H9 (cell line): ENCODE data around the gene AP2A2. TPM values are rescaled to one million over a fixed set of nuclear protein-coding genes. Genes with fewer than 3 reads are reported as not detected.

ENCODE experiments used
- DNase-seq: peaks from one replicate; pipeline ENCODE4 v3.0.0-alpha.2; 2017
- H2AFZ ChIP-seq: one replicate; pipeline ENCODE4 v1.6.1; 2013; ENCODE audit warnings: mild to moderate bottlenecking, low read length, control low read depth, moderate library complexity
- H2AK5ac ChIP-seq: 2 replicates; pipeline ENCODE4 v1.6.1; 2013; ENCODE audit warnings: low read length, control low read depth, mixed read lengths; ENCODE audit not compliant: insufficient read length
- H2BK120ac ChIP-seq: one replicate; pipeline ENCODE4 v1.6.1; 2013; ENCODE audit warnings: low read depth, mild to moderate bottlenecking, low read length, control low read depth, inconsistent platforms; ENCODE audit not compliant: poor library complexity, severe bottlenecking
- H2BK12ac ChIP-seq: 2 replicates; pipeline ENCODE4 v1.6.1; 2013; ENCODE audit warnings: low read length, control low read depth, mixed read lengths, low read depth; ENCODE audit not compliant: insufficient read length
- H2BK15ac ChIP-seq: 2 replicates; pipeline ENCODE4 v1.6.1; 2013; ENCODE audit warnings: low read depth, low read length, control low read depth
- H2BK20ac ChIP-seq: one replicate; pipeline ENCODE4 v1.6.1; 2013; ENCODE audit warnings: low read depth, mild to moderate bottlenecking, low read length, control low read depth, inconsistent platforms; ENCODE audit not compliant: poor library complexity, severe bottlenecking
- H2BK5ac ChIP-seq: 2 replicates; pipeline ENCODE4 v1.6.1; 2013; ENCODE audit warnings: low read length, control low read depth, mixed read lengths; ENCODE audit not compliant: insufficient read length
- H3K14ac ChIP-seq: 2 replicates; pipeline ENCODE4 v1.6.1; 2013; ENCODE audit warnings: low read length, control low read depth; ENCODE audit not compliant: insufficient read depth
- H3K18ac ChIP-seq: 2 replicates; pipeline ENCODE4 v1.6.1; 2013; ENCODE audit warnings: low read depth, mild to moderate bottlenecking, mixed read lengths, low read length, control low read depth; ENCODE audit not compliant: insufficient read length
- H3K23ac ChIP-seq: 2 replicates; pipeline ENCODE4 v1.6.1; 2013; ENCODE audit warnings: low read length, control low read depth, mixed read lengths, low read depth; ENCODE audit not compliant: insufficient read length
- H3K23me2 ChIP-seq: 2 replicates; pipeline ENCODE4 v1.6.1; 2013; ENCODE audit warnings: low read depth, mild to moderate bottlenecking, mixed read lengths, low read length, control low read depth; ENCODE audit not compliant: insufficient read length, poor library complexity, severe bottlenecking
- H3K27ac ChIP-seq: 2 replicates; pipeline ENCODE4 v1.5.1; 2013; ENCODE audit warnings: low read length, control low read depth, mixed read lengths, low read depth; ENCODE audit not compliant: insufficient read length
- H3K27me3 ChIP-seq: 2 replicates; pipeline ENCODE4 v1.6.1; 2013; ENCODE audit warnings: low read length, control low read depth, inconsistent platforms; ENCODE audit not compliant: insufficient read depth
- H3K4ac ChIP-seq: 2 replicates; pipeline ENCODE4 v1.6.1; 2013; ENCODE audit warnings: low read depth, mild to moderate bottlenecking, control low read depth, inconsistent platforms, low read length, moderate library complexity
- H3K4me1 ChIP-seq: 2 replicates; pipeline ENCODE4 v1.6.1; 2013; ENCODE audit warnings: low read length, control low read depth, inconsistent platforms; ENCODE audit not compliant: insufficient read depth
- H3K4me2 ChIP-seq: 2 replicates; pipeline ENCODE4 v1.6.1; 2013; ENCODE audit warnings: low read length, control low read depth, mixed read lengths; ENCODE audit not compliant: insufficient read length, insufficient read depth
- H3K56ac ChIP-seq: 2 replicates; pipeline ENCODE4 v1.6.1; 2013; ENCODE audit warnings: low read depth, mild to moderate bottlenecking, mixed read lengths, low read length, control low read depth; ENCODE audit not compliant: insufficient read length
- H3K79me1 ChIP-seq: 2 replicates; pipeline ENCODE4 v1.6.1; 2013; ENCODE audit warnings: low read depth, mild to moderate bottlenecking, moderate library complexity, low read length, control low read depth, inconsistent platforms; ENCODE audit not compliant: insufficient read depth, poor library complexity, severe bottlenecking
- H3K79me2 ChIP-seq: 2 replicates; pipeline ENCODE4 v1.6.1; 2013; ENCODE audit warnings: low read length, control low read depth, inconsistent platforms; ENCODE audit not compliant: insufficient read depth
- H3K9ac ChIP-seq: 2 replicates; pipeline ENCODE4 v1.6.1; 2013; ENCODE audit warnings: low read length, control low read depth, mixed read lengths; ENCODE audit not compliant: insufficient read length; ENCODE audit errors: extremely low read depth
- H3K9me3 ChIP-seq: one replicate; pipeline ENCODE4 v1.6.1; 2013; ENCODE audit warnings: low read depth, low read length, inconsistent platforms; ENCODE audit not compliant: control insufficient read depth
- H3T11ph ChIP-seq: one replicate; pipeline ENCODE4 v1.6.1; 2013; ENCODE audit warnings: mild to moderate bottlenecking, low read length, control low read depth, inconsistent platforms
- H4K20me1 ChIP-seq: one replicate; pipeline ENCODE4 v1.6.1; 2013; ENCODE audit not compliant: control insufficient read depth, insufficient read length, insufficient read depth
- H4K5ac ChIP-seq: 2 replicates; pipeline ENCODE4 v1.6.1; 2013; ENCODE audit warnings: low read depth, mild to moderate bottlenecking, mixed read lengths, low read length, control low read depth; ENCODE audit not compliant: insufficient read length
- H4K8ac ChIP-seq: replicated peaks from 2 replicates; pipeline ENCODE4 v1.6.1; 2013; ENCODE audit warnings: low read length, control low read depth, mixed read lengths, low read depth; ENCODE audit not compliant: insufficient read length
- H4K91ac ChIP-seq: 2 replicates; pipeline ENCODE4 v1.6.1; 2013; ENCODE audit warnings: low read depth, mild to moderate bottlenecking, moderate library complexity, mixed read lengths, low read length, control low read depth; ENCODE audit not compliant: insufficient read length
- H3K27ac Mint-ChIP-seq, 3 experiments: 2 replicates in 2 of 3; 3 replicates in 1 of 3; pipeline ENCODE4 v1.8.0; 2020 to 2021; ENCODE audit warnings: mixed read lengths in 3 of 3, mild to moderate bottlenecking in 1 of 3, moderate library complexity in 1 of 3
- H3K27me3 Mint-ChIP-seq: 2 replicates; pipeline ENCODE4 v1.8.0; 2021; ENCODE audit warnings: low read depth, mild to moderate bottlenecking, moderate library complexity, mixed read lengths
- H3K36me3 Mint-ChIP-seq, 3 experiments: 2 replicates in 2 of 3; 3 replicates in 1 of 3; pipeline ENCODE4 v1.8.0; 2020 to 2021; ENCODE audit warnings: low read depth in 3 of 3, mixed read lengths in 3 of 3; ENCODE audit not compliant: insufficient read depth in 1 of 3
- H3K4me1 Mint-ChIP-seq, 2 experiments: 2 replicates each; pipeline ENCODE4 v1.8.0; 2020; ENCODE audit warnings: mixed read lengths in 2 of 2
- H3K4me3 Mint-ChIP-seq, 2 experiments: 2 replicates in 1 of 2; 3 replicates in 1 of 2; pipeline ENCODE4 v1.8.0; 2020 to 2021; ENCODE audit warnings: mild to moderate bottlenecking in 2 of 2, mixed read lengths in 2 of 2, moderate library complexity in 1 of 2
- H3K9me3 Mint-ChIP-seq, 2 experiments: 2 replicates in 1 of 2; 3 replicates in 1 of 2; pipeline ENCODE4 v1.8.0; 2020; ENCODE audit warnings: mild to moderate bottlenecking in 2 of 2, mixed read lengths in 2 of 2, moderate library complexity in 1 of 2
- WGBS: extraction: QIAGEN DNeasy Blood & Tissue Kit; methylation state at CpG from one replicate; pipeline ENCODE4 v1.1.7; 2013; ENCODE audit warnings: missing lambda C conversion rate, low lambda C conversion rate, mixed read lengths; ENCODE audit not compliant: insufficient read length; ENCODE audit errors: extremely low coverage; 5-methylcytosine and 5-hydroxymethylcytosine counted together
- total RNA-seq: library from RNA; stranded (reverse); gene quantifications from 2 replicates; pipeline ENCODE4 v1.2.1, GENCODE V29; 2021
- TF ChIP-seq, protein P1 (sequence below): fragments of 200-600 bp; sonication (generic); conservative IDR thresholded peaks from 3 replicates; pipeline ENCODE4 v1.8.0; 2021; ENCODE audit warnings: antibody characterized with exemption, mild to moderate bottlenecking

The AP2A2 gene
- total RNA-seq, 1 experiment from 2014 or later: 53.7 TPM

DNA sequence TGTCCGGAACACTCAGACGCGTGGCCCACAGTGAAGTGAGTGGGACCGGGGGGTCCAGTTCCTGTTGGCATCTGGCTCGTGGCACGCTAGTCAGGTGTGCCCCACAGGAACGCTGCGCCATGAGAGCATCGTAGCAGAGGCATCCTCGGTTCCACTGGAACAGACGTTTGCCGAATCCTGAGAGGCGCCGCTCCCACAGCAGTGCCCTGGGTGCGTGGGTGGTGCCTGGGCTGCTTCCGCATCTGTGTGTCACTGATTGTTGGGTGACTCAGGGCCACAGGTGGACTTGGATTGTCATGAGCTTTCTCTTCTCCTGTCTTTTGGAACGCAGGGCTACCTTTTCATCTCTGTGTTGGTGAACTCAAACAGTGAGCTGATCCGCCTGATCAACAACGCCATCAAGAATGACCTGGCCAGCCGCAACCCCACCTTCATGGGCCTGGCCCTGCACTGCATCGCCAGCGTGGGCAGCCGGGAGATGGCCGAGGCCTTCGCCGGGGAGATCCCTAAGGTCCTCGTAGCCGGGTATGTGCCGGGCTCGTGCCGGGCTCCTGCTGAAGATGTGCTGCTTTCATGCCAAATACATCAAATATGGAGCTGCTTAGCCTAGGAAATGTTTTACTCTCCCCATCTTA lies 46.2 kb downstream of the AP2A2 start:
- Mint-ChIP-seq H3K4me3 (no peak overlapping the region), H3K36me3 (peaks cover 7 to 57% (median 56%) of the 10 kb centered on the region in 3 experiments; a peak in 6 of 7 replicates), H3K27me3 (no peaks in the 10 kb centered on the region), H3K27ac (peak overlapping the region in 2 of 3 experiments; percentile 55 to 82; a peak in 2 of 7 replicates), H3K4me1 (peaks cover 6 to 12% of the 10 kb centered on the region in 2 experiments), H3K9me3 (no peaks in the 10 kb centered on the region)
- Histone ChIP-seq H3K79me1 (peaks cover 2% of the 10 kb centered on the region), H3T11ph (no peak overlapping the region), H3K18ac (no peak overlapping the region), H3K27ac (no peak overlapping the region), H2BK15ac (no peak overlapping the region), H4K91ac (no peak overlapping the region), H3K4me1 (no peaks in the 10 kb centered on the region), H3K23ac (no peak overlapping the region), H3K9ac (no peak overlapping the region), H2BK12ac (no peak overlapping the region), H3K14ac (no peak overlapping the region), H2BK5ac (no peak overlapping the region), H2BK120ac (no peak overlapping the region), H3K79me2 (no peaks in the 10 kb centered on the region), H3K4me2 (no peak overlapping the region), H2AFZ (no peak overlapping the region), H3K56ac (no peak overlapping the region), H3K23me2 (no peaks in the 10 kb centered on the region), H4K5ac (no peak overlapping the region), H3K27me3 (no peaks in the 10 kb centered on the region), H3K4ac (no peak overlapping the region), H3K9me3 (no peaks in the 10 kb centered on the region), H2AK5ac (no peak overlapping the region), H4K20me1 (no peaks in the 10 kb centered on the region), H2BK20ac (no peak overlapping the region), H4K8ac (no peak overlapping the region)
- DNase-seq: no peak
- TF ChIP-seq, protein P1, sequence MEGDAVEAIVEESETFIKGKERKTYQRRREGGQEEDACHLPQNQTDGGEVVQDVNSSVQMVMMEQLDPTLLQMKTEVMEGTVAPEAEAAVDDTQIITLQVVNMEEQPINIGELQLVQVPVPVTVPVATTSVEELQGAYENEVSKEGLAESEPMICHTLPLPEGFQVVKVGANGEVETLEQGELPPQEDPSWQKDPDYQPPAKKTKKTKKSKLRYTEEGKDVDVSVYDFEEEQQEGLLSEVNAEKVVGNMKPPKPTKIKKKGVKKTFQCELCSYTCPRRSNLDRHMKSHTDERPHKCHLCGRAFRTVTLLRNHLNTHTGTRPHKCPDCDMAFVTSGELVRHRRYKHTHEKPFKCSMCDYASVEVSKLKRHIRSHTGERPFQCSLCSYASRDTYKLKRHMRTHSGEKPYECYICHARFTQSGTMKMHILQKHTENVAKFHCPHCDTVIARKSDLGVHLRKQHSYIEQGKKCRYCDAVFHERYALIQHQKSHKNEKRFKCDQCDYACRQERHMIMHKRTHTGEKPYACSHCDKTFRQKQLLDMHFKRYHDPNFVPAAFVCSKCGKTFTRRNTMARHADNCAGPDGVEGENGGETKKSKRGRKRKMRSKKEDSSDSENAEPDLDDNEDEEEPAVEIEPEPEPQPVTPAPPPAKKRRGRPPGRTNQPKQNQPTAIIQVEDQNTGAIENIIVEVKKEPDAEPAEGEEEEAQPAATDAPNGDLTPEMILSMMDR: no peak
- no CpG with 5 or more reads among the region's 31 CpGs for WGBS
